Keratinocyte (primary cell): ENCODE measurements around the gene APBB2.
"Not testable (repeated sequence)": the region's sequence is repeated elsewhere in the genome, so short reads cannot be mapped to it uniquely, and the experiment has no call there.

ENCODE experiments used
- EZH2 ChIP-seq: IDR thresholded peaks from one replicate; pipeline ENCODE4 v1.6.1; 2012; ENCODE audit warnings: inconsistent platforms, mild to moderate bottlenecking, low read length, moderate library complexity
- TF ChIP-seq, protein P1 (sequence below), 3 experiments: IDR thresholded peaks in 1 of 3; conservative IDR thresholded peaks in 1 of 3; optimal IDR thresholded peaks in 1 of 3; 2 replicates in 2 of 3; 3 replicates in 1 of 3; pipeline versions ENCODE3 to v1.5.1; 2011; ENCODE audit warnings: low read length in 3 of 3, mild to moderate bottlenecking in 3 of 3, moderate library complexity in 2 of 3, control low read depth in 1 of 3, inconsistent platforms in 1 of 3; ENCODE audit not compliant: insufficient read depth in 2 of 3; ENCODE audit errors: extremely low read depth in 1 of 3

DNA sequence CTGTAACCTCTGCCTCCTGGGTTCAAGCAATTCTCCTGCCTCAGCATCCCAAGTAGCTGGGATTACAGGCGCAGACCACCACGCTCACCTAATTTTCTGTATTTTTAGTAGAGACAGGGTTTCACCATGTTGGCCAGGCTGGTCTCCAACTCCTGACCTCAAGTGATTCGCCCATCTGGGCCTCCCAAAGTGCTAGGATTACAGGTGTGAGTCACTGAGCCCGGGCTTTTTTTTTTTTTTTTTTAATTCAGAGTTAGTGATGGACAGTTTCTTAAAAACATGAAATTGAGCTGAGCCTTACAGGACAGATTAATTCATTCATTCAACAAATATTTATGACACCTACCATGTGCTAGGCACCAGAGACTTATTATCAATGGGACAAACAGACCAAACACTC lies 313.8 kb downstream of the APBB2 start:
- TF ChIP-seq, protein P1, sequence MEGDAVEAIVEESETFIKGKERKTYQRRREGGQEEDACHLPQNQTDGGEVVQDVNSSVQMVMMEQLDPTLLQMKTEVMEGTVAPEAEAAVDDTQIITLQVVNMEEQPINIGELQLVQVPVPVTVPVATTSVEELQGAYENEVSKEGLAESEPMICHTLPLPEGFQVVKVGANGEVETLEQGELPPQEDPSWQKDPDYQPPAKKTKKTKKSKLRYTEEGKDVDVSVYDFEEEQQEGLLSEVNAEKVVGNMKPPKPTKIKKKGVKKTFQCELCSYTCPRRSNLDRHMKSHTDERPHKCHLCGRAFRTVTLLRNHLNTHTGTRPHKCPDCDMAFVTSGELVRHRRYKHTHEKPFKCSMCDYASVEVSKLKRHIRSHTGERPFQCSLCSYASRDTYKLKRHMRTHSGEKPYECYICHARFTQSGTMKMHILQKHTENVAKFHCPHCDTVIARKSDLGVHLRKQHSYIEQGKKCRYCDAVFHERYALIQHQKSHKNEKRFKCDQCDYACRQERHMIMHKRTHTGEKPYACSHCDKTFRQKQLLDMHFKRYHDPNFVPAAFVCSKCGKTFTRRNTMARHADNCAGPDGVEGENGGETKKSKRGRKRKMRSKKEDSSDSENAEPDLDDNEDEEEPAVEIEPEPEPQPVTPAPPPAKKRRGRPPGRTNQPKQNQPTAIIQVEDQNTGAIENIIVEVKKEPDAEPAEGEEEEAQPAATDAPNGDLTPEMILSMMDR (optimal IDR thresholded peaks at IDR 0.05 in 1 of 3, IDR thresholded peaks at IDR 0.05 in 1 of 3, conservative IDR thresholded peaks at IDR 0.05 in 1 of 3; ENCODE audit: extremely low read depth in 1 of 3, insufficient read depth in 2 of 3, low read length in 3 of 3), result not testable (repeated sequence)
- TF ChIP-seq EZH2, result not testable (repeated sequence)
